GM23248 (cell line): ENCODE results near the gene CCR1.

Experiments used
- EZH2 ChIP-seq: fragments of 200-600 bp; sonication (generic); IDR thresholded peaks from 2 replicates; pipeline ENCODE4 v1.6.1; 2018; ENCODE audit warnings: antibody characterized with exemption, mild to moderate bottlenecking; ENCODE audit not compliant: insufficient read depth, poor library complexity, severe bottlenecking
- EZH2phosphoT487 ChIP-seq: fragments of 200-600 bp; sonication (generic); IDR thresholded peaks from 2 replicates; pipeline ENCODE4 v1.6.1; 2018; ENCODE audit warnings: antibody characterized with exemption, moderate library complexity, mild to moderate bottlenecking, low read depth; ENCODE audit not compliant: insufficient read depth

GRCh38 chr3:46154311-46154710, 53.8 kb downstream of the CCR1 start:
- TF ChIP-seq EZH2phosphoT487 (no peak), EZH2 (no peak)
